Hepatocyte (in vitro differentiated cells): ENCODE measurements around the gene SPAG16. TPM values are rescaled to one million over a fixed set of nuclear protein-coding genes. Genes with fewer than 3 reads are reported as not detected.

Experiments used
- DNase-seq: peaks from one replicate; pipeline ENCODE4 v3.0.0-alpha.2; 2016; ENCODE audit warnings: low spot score
- H2AFZ ChIP-seq: fragments of 200-600 bp; sonication (generic); 2 replicates; pipeline ENCODE4 v1.6.0; 2016; ENCODE audit warnings: antibody characterized with exemption, mild to moderate bottlenecking
- H3K27ac ChIP-seq: fragments of 200-600 bp; sonication (generic); 2 replicates; pipeline ENCODE4 v1.5.1; 2016; ENCODE audit warnings: mild to moderate bottlenecking
- H3K27me3 ChIP-seq: fragments of 200-600 bp; sonication (generic); 2 replicates; pipeline ENCODE4 v1.6.1; 2016
- H3K36me3 ChIP-seq: fragments of 200-600 bp; sonication (generic); replicated peaks from 2 replicates; pipeline ENCODE4 v1.5.1; 2016; ENCODE audit warnings: low read depth; ENCODE audit not compliant: insufficient read depth
- H3K4me1 ChIP-seq: fragments of 200-600 bp; sonication (generic); 2 replicates; pipeline ENCODE4 v1.5.1; 2016; ENCODE audit warnings: mild to moderate bottlenecking, moderate library complexity; ENCODE audit not compliant: insufficient read depth
- H3K4me2 ChIP-seq: fragments of 200-600 bp; sonication (generic); 2 replicates; pipeline ENCODE4 v1.6.0; 2016
- H3K4me3 ChIP-seq: fragments of 200-600 bp; sonication (generic); 2 replicates; pipeline ENCODE4 v1.5.1; 2016; ENCODE audit warnings: mild to moderate bottlenecking
- H3K79me2 ChIP-seq: fragments of 200-600 bp; sonication (generic); 2 replicates; pipeline ENCODE4 v1.6.0; 2017; ENCODE audit warnings: mild to moderate bottlenecking
- H3K9me2 ChIP-seq: fragments of 200-600 bp; sonication (generic); replicated peaks from 2 replicates; pipeline ENCODE4 v1.6.0; 2017; ENCODE audit warnings: mild to moderate bottlenecking; ENCODE audit not compliant: insufficient read depth
- H3K9me3 ChIP-seq: fragments of 200-600 bp; sonication (generic); 2 replicates; pipeline ENCODE4 v1.5.1; 2016; ENCODE audit warnings: low read depth, mild to moderate bottlenecking
- H4K20me1 ChIP-seq: fragments of 200-600 bp; sonication (generic); 2 replicates; pipeline ENCODE4 v1.6.0; 2016; ENCODE audit warnings: mild to moderate bottlenecking; ENCODE audit not compliant: insufficient read depth, poor library complexity, severe bottlenecking
- EZH2 ChIP-seq: fragments of 200-600 bp; sonication (generic); IDR thresholded peaks from 2 replicates; pipeline ENCODE4 v1.6.1; 2016; ENCODE audit warnings: antibody characterized with exemption, mild to moderate bottlenecking, borderline replicate concordance
- EZH2phosphoT487 ChIP-seq: fragments of 200-600 bp; sonication (generic); IDR thresholded peaks from one replicate; pipeline ENCODE4 v1.6.1; 2018; ENCODE audit warnings: antibody characterized with exemption, mild to moderate bottlenecking, low read depth, moderate library complexity; ENCODE audit not compliant: unreplicated experiment, severe bottlenecking
- WGBS: methylation state at CpG from one replicate; pipeline ENCODE4 v1.1.6; 2016; ENCODE audit warnings: low lambda C conversion rate; ENCODE audit errors: missing lambda C conversion rate; 5-methylcytosine and 5-hydroxymethylcytosine counted together
- polyA plus RNA-seq: library from polyadenylated mRNA; unstranded; fragments of >200 nt; fragmentation: Nextera tagmentation; extraction: Ambion mirVana; gene quantifications from 2 replicates; pipeline ENCODE4 v1.2.1, GENCODE V29; 2016
- total RNA-seq: library from RNA; depleted of rRNA; stranded (reverse); fragments of >200 nt; gene quantifications from 2 replicates; pipeline ENCODE4 v1.2.3, GENCODE V29; 2014
- TF ChIP-seq, protein P1 (sequence below): fragments of 200-600 bp; sonication (generic); IDR thresholded peaks from 2 replicates; pipeline ENCODE4 v1.5.1; 2016; ENCODE audit warnings: antibody characterized with exemption, mild to moderate bottlenecking; ENCODE audit not compliant: poor library complexity

Gene SPAG16
- total and polyA plus RNA-seq, 2 experiments from 2014 or later: 52.1 to 56.9 TPM

DNA sequence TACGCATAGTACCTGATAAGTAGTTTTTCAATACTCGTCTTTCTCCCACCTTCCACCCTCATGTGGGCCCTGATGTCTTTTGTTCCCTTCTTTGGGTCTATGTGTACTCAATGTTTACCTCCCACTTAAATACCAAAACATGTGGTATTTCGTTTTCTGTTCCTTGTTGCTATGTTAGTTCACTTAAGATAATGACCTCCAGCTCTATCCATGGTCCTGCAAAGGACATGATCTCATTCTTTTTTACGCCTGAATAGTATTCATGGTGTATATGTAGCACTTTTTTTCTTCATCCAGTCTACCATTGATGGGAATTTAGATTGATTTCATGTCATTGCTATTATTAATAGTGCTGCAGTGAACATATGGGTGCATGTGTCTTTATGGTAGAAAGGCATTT lies 816.2 kb downstream of the SPAG16 start:
- Histone ChIP-seq H3K9me3 (no peaks in the 10 kb centered on the region), H3K27me3 (no peaks in the 10 kb centered on the region), H3K4me2 (no peak overlapping the region), H3K27ac (no peak overlapping the region), H3K4me1 (no peaks in the 10 kb centered on the region), H3K79me2 (no peaks in the 10 kb centered on the region), H4K20me1 (no peaks in the 10 kb centered on the region), H3K9me2 (no peaks in the 10 kb centered on the region), H2AFZ (no peak overlapping the region), H3K4me3 (no peak overlapping the region), H3K36me3 (no peaks in the 10 kb centered on the region)
- DNase-seq: no peak
- 87% methylated on average over 4 of the region's 4 CpGs for WGBS
- TF ChIP-seq EZH2: no peak
- no peak for TF ChIP-seq EZH2phosphoT487

- H3K4me1 ChIP-seq: no peaks in the 10 kb centered on the region
- H3K9me2 ChIP-seq: no peaks in the 10 kb centered on the region
- H3K27ac ChIP-seq: no peak overlapping the region
- peak; percentile 26 for DNase-seq
- WGBS: 20% methylated on average over 5 of the region's 5 CpGs
- no peaks in the 10 kb centered on the region for H3K36me3 ChIP-seq
- H3K4me2 ChIP-seq: no peak overlapping the region
- H3K4me3 ChIP-seq: no peak overlapping the region
- H2AFZ ChIP-seq: no peak overlapping the region
- H4K20me1 ChIP-seq: no peaks in the 10 kb centered on the region
- no peaks in the 10 kb centered on the region for H3K27me3 ChIP-seq
- no peaks in the 10 kb centered on the region for H3K79me2 ChIP-seq
- TF ChIP-seq EZH2phosphoT487: no peak
- TF ChIP-seq EZH2: no peak
- TF ChIP-seq, protein P1, sequence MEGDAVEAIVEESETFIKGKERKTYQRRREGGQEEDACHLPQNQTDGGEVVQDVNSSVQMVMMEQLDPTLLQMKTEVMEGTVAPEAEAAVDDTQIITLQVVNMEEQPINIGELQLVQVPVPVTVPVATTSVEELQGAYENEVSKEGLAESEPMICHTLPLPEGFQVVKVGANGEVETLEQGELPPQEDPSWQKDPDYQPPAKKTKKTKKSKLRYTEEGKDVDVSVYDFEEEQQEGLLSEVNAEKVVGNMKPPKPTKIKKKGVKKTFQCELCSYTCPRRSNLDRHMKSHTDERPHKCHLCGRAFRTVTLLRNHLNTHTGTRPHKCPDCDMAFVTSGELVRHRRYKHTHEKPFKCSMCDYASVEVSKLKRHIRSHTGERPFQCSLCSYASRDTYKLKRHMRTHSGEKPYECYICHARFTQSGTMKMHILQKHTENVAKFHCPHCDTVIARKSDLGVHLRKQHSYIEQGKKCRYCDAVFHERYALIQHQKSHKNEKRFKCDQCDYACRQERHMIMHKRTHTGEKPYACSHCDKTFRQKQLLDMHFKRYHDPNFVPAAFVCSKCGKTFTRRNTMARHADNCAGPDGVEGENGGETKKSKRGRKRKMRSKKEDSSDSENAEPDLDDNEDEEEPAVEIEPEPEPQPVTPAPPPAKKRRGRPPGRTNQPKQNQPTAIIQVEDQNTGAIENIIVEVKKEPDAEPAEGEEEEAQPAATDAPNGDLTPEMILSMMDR: no peak
- H3K9me3 ChIP-seq: no peaks in the 10 kb centered on the region
These were observed 819.2 kb downstream of the SPAG16 start for GRCh38 chr2:214103276-214104001.

- H3K27ac ChIP-seq: no peak overlapping the region
- no peaks in the 10 kb centered on the region for H3K27me3 ChIP-seq
- no peaks in the 10 kb centered on the region for H3K79me2 ChIP-seq
- H4K20me1 ChIP-seq: no peaks in the 10 kb centered on the region
- H3K9me2 ChIP-seq: no peaks in the 10 kb centered on the region
- H3K36me3 ChIP-seq: no peaks in the 10 kb centered on the region
- no peak overlapping the region for H2AFZ ChIP-seq
- H3K4me2 ChIP-seq: no peak overlapping the region
- TF ChIP-seq, protein P1: no peak
- no peak for TF ChIP-seq EZH2phosphoT487
- TF ChIP-seq EZH2: no peak
- H3K4me1 ChIP-seq: no peaks in the 10 kb centered on the region
- WGBS: 85% methylated on average over 3 of the region's 3 CpGs
- DNase-seq: no peak
- no peak overlapping the region for H3K4me3 ChIP-seq
- no peaks in the 10 kb centered on the region for H3K9me3 ChIP-seq
These were observed 820.0 kb downstream of the SPAG16 start for GRCh38 chr2:214104219-214104618.

- Histone ChIP-seq H3K9me2 (no peaks in the 10 kb centered on the region), H4K20me1 (no peaks in the 10 kb centered on the region), H3K4me2 (no peak overlapping the region), H2AFZ (no peak overlapping the region), H3K9me3 (no peaks in the 10 kb centered on the region), H3K27ac (no peak overlapping the region), H3K36me3 (no peaks in the 10 kb centered on the region), H3K4me3 (no peak overlapping the region), H3K27me3 (no peaks in the 10 kb centered on the region), H3K4me1 (no peaks in the 10 kb centered on the region), H3K79me2 (no peaks in the 10 kb centered on the region)
- DNase-seq: no peak
- TF ChIP-seq EZH2 (no peak), EZH2phosphoT487 (no peak)
- TF ChIP-seq, protein P1: no peak
- WGBS: 85% methylated on average over 5 of the region's 5 CpGs
These were observed 820.7 kb downstream of the SPAG16 start for GRCh38 chr2:214104967-214105366.
